Vagina (tissue), 2 donors: ENCODE data around the gene IRF1. TPM values are rescaled to one million over a fixed set of nuclear protein-coding genes. Genes with fewer than 3 reads are reported as not detected.
"Not testable (repeated sequence)": the region's sequence is repeated elsewhere in the genome, so short reads cannot be mapped to it uniquely, and the experiment has no call there.

Source experiments
- DNase-seq, 2 donors: peaks; one replicate each; pipeline ENCODE4 v3.0.0-alpha.2; 2017; ENCODE audit errors: extremely low spot score in 2 of 2
- H3K27ac ChIP-seq: fragments of 200-600 bp; sonication (generic); one replicate; pipeline ENCODE4 v1.5.1; 2019
- H3K27me3 ChIP-seq: fragments of 200-600 bp; sonication (generic); one replicate; pipeline ENCODE4 v1.5.1; 2019
- H3K36me3 ChIP-seq, 2 donors: fragments of 200-600 bp; sonication (generic); one replicate each; pipeline ENCODE4 v1.5.1; 2017 to 2019
- H3K4me1 ChIP-seq: fragments of 200-600 bp; sonication (generic); one replicate; pipeline ENCODE4 v1.5.1; 2019
- H3K4me3 ChIP-seq, 2 donors: fragments of 200-600 bp; sonication (generic); 1 replicate in 1 of 2; 2 replicates in 1 of 2; pipeline ENCODE4 v1.5.1; 2016 to 2019
- H3K9me3 ChIP-seq: fragments of 200-600 bp; sonication (generic); one replicate; pipeline ENCODE4 v1.5.1; 2019
- CTCF ChIP-seq, 3 experiments: fragments of 450-650 bp in 2 of 3; fragments of 200-600 bp in 1 of 3; sonication (generic) in 1 of 3; IDR thresholded peaks; one replicate each; pipeline ENCODE4 v1.5.1; 2017 to 2019; ENCODE audit warnings: antibody characterized with exemption in 3 of 3, mild to moderate bottlenecking in 2 of 3, moderate library complexity in 2 of 3
- POLR2A ChIP-seq, 2 donors: fragments of 450-650 bp; IDR thresholded peaks; one replicate each; pipeline ENCODE4 v1.6.1; 2017; ENCODE audit warnings: antibody characterized with exemption in 2 of 2, mild to moderate bottlenecking in 2 of 2, moderate library complexity in 2 of 2
- POLR2AphosphoS5 ChIP-seq, 2 donors: sonication (generic); formaldehyde crosslinking; IDR thresholded peaks; one replicate each; pipeline ENCODE4 v1.9.0; 2017; ENCODE audit warnings: antibody characterized with exemption in 2 of 2, mild to moderate bottlenecking in 2 of 2, low read depth in 1 of 2; ENCODE audit not compliant: insufficient read depth in 1 of 2
- intact Hi-C: fragments of 100-400 bp; cut with DNase I; formaldehyde crosslinking; loops from one replicate; pipeline ENCODE4 v1.15.1; 2023
- total RNA-seq: library from RNA; depleted of rRNA; stranded (reverse); fragments of >200 nt; gene quantifications from one replicate; pipeline ENCODE4 v1.2.3, GENCODE V29; 2016

IRF1 gene
- total RNA-seq, 1 donor from 2014 or later: 49.8 TPM

GRCh38 chr5:132487841-132488555, 2.6 kb downstream of the IRF1 start:
- peaks cover 6 to 41% of the 10 kb centered on the region in 2 donors for H3K36me3 ChIP-seq
- peaks cover 64% of the 10 kb centered on the region for H3K4me1 ChIP-seq
- H3K27ac ChIP-seq: peak overlapping the region; percentile 98
- H3K27me3 ChIP-seq: no peaks in the 10 kb centered on the region
- peak; percentile 74 to 83 for DNase-seq
- intact Hi-C loops: loop anchor here (5.0 kb wide), 1 partner anchor 71 kb away; no protein-coding TSS in a partner anchor
- no peak overlapping the region for H3K4me3 ChIP-seq
- TF ChIP-seq POLR2AphosphoS5 (IDR thresholded peaks at IDR 0.05; ENCODE audit: insufficient read depth in 1 of 2, low read depth in 1 of 2) (no peak), CTCF (IDR thresholded peaks at IDR 0.05) (no peak), POLR2A (IDR thresholded peaks at IDR 0.05) (no peak)
- no peaks in the 10 kb centered on the region for H3K9me3 ChIP-seq

DNA sequence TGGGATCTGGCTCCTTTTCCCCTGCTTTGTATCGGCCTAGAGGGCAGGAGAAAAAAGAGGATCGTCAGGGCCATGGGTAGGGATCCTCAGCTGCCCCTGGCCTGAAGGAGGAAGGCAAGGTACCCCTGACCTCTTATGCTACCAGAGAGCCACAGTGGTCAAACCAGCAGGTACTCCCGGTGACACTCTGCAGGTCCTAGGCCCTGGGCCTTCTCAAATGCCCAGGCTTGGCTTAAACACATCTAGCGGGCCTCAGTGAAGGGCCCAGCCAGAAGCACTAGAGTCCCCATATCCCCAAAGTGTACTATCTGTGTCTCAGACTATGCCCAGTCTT, 3.5 kb downstream of the IRF1 start:
- Histone ChIP-seq H3K4me1 (peaks cover 62% of the 10 kb centered on the region), H3K9me3 (no peaks in the 10 kb centered on the region)
- intact Hi-C loops: loop anchor here (5.0 kb wide), 1 partner anchor 70 kb away; no protein-coding TSS in a partner anchor

GRCh38 chr5:132486318-132487094, 4.1 kb downstream of the IRF1 start:
- DNase-seq: peak in 1 of 2 donors; percentile 81

More for the DNA sequence above, 3.5 kb downstream of the IRF1 start:
- TF ChIP-seq POLR2AphosphoS5 (IDR thresholded peaks at IDR 0.05; ENCODE audit: insufficient read depth in 1 of 2, low read depth in 1 of 2) (no peak), CTCF (IDR thresholded peaks at IDR 0.05) (no peak), POLR2A (IDR thresholded peaks at IDR 0.05) (no peak)
- Histone ChIP-seq H3K27ac (peak overlapping the region; percentile 98), H3K36me3 (peaks cover 6 to 41% of the 10 kb centered on the region in 2 donors), H3K27me3 (no peaks in the 10 kb centered on the region), H3K4me3 (no peak overlapping the region)
- peak in 1 of 2 donors; percentile 75 for DNase-seq

GRCh38 chr5:132485641-132486317, 4.8 kb downstream of the IRF1 start:
- peaks cover 50% of the 10 kb centered on the region for H3K4me1 ChIP-seq
- intact Hi-C loops: loop anchor here (5.0 kb wide), 1 partner anchor 68 kb away; no protein-coding TSS in a partner anchor
- H3K27ac ChIP-seq: peak overlapping the region; percentile 46
- DNase-seq: peak in 1 of 2 donors; percentile 82
- no peaks in the 10 kb centered on the region for H3K9me3 ChIP-seq
- H3K4me3 ChIP-seq: no peak overlapping the region
- TF ChIP-seq CTCF (IDR thresholded peaks at IDR 0.05) (no peak), POLR2A (IDR thresholded peaks at IDR 0.05) (no peak), POLR2AphosphoS5 (IDR thresholded peaks at IDR 0.05; ENCODE audit: insufficient read depth in 1 of 2, low read depth in 1 of 2) (no peak)
- no peaks in the 10 kb centered on the region for H3K27me3 ChIP-seq
- peaks cover 6 to 41% of the 10 kb centered on the region in 2 donors for H3K36me3 ChIP-seq

More at GRCh38 chr5:132486318-132487094, 4.1 kb downstream of the IRF1 start:
- TF ChIP-seq POLR2A (IDR thresholded peaks at IDR 0.05) (no peak), POLR2AphosphoS5 (IDR thresholded peaks at IDR 0.05; ENCODE audit: insufficient read depth in 1 of 2, low read depth in 1 of 2) (no peak)
- Histone ChIP-seq H3K9me3 (no peaks in the 10 kb centered on the region), H3K4me3 (no peak overlapping the region), H3K27ac (peak overlapping the region; percentile 98), H3K27me3 (no peaks in the 10 kb centered on the region), H3K36me3 (peaks cover 6 to 41% of the 10 kb centered on the region in 2 donors), H3K4me1 (peaks cover 56% of the 10 kb centered on the region)
- intact Hi-C loops: loop anchor here (5.0 kb wide), 1 partner anchor 69 kb away; no protein-coding TSS in a partner anchor

GRCh38 chr5:132484876-132485640, 5.5 kb downstream of the IRF1 start:
- H3K27ac ChIP-seq: peak overlapping the region; percentile 46
- peaks cover 50% of the 10 kb centered on the region for H3K4me1 ChIP-seq
- H3K9me3 ChIP-seq, DNase-seq, H3K4me3 ChIP-seq, H3K27me3 ChIP-seq: not testable (repeated sequence)
- peaks cover 6 to 41% of the 10 kb centered on the region in 2 donors for H3K36me3 ChIP-seq
- intact Hi-C loops: loop anchor here (5.0 kb wide), 1 partner anchor 68 kb away; no protein-coding TSS in a partner anchor
